IMR-90 (cell line): Measurements from ENCODE around the gene DUS3L.

Experiments used
- FOS ChIP-seq: fragments of 150-350 bp; IDR thresholded peaks from 2 replicates; pipeline ENCODE4 v1.6.1; 2016; ENCODE audit warnings: low read depth, low read length
- RAD21 ChIP-seq: IDR thresholded peaks from 2 replicates; pipeline ENCODE4 v1.6.1; 2012; ENCODE audit warnings: low read length, improper control_type of control experiment
- RCOR1 ChIP-seq: IDR thresholded peaks from 2 replicates; pipeline ENCODE4 v1.6.1; 2012; ENCODE audit warnings: mild to moderate bottlenecking, low read length, improper control_type of control experiment; ENCODE audit not compliant: insufficient replicate concordance
- TF ChIP-seq, protein P1 (sequence below): conservative IDR thresholded peaks from 2 replicates; pipeline ENCODE4 v1.5.1; 2012; ENCODE audit warnings: mild to moderate bottlenecking, low read depth, low read length, improper control_type of control experiment

DNA sequence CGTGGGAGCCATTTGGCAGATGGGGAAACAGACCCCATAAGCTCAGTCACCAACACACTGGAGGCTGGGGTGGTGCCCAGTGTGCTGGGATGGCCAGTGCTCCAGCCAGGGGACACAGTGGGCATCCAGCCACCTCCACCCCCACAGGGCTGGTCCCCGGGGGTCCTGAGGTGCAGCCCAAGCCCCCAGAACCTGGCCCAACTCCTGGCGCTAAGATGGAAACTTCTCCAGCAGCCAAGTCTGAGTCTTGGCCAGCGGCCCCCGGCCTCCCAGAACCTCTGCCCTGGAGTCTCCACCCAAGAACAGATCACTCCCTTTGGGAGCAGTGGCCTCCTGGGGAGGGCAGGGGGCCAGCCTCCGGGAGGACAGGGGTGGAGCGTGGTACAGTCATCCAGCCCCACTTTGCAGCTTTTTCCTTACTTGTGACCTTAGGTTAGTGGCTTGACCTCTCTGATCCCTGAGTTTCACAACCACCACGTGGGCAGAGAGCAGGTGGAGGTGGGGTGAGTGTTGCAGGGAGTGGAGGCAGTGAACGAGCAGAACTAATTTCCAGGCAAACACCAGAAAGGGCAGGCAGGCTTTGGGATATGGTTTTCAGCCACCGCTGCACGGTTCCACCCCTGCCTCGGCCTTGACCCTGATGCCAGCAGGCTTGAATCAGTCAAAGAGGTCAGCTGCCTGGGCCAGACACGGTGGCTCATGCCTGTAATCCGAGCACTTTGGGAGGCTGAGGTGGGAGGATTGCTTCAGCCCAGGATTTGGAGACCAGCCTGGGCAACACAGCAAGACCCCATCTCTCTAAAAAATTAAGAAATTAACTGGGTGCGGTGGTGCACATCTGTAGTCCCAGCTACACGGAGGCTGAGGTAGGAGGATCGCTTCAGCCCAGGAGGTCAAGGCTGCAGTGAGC lies 9.7 kb upstream of the DUS3L start:
- TF ChIP-seq FOS = no peak
- TF ChIP-seq, protein P1, sequence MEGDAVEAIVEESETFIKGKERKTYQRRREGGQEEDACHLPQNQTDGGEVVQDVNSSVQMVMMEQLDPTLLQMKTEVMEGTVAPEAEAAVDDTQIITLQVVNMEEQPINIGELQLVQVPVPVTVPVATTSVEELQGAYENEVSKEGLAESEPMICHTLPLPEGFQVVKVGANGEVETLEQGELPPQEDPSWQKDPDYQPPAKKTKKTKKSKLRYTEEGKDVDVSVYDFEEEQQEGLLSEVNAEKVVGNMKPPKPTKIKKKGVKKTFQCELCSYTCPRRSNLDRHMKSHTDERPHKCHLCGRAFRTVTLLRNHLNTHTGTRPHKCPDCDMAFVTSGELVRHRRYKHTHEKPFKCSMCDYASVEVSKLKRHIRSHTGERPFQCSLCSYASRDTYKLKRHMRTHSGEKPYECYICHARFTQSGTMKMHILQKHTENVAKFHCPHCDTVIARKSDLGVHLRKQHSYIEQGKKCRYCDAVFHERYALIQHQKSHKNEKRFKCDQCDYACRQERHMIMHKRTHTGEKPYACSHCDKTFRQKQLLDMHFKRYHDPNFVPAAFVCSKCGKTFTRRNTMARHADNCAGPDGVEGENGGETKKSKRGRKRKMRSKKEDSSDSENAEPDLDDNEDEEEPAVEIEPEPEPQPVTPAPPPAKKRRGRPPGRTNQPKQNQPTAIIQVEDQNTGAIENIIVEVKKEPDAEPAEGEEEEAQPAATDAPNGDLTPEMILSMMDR = no peak
- no peak for TF ChIP-seq RAD21
- TF ChIP-seq RCOR1 = no peak
